OCI-LY1 (cell line): ENCODE data around the gene DCHS1.

ENCODE experiments used
- H2AFZ ChIP-seq: fragments of 200-600 bp; sonication (generic), shearing (Covaris generic); 2 replicates; pipeline ENCODE4 v1.6.0; 2014; ENCODE audit warnings: antibody characterized with exemption, mild to moderate bottlenecking, low read length
- H3F3A ChIP-seq: fragments of 200-600 bp; sonication (generic), shearing (Covaris generic); 2 replicates; pipeline ENCODE4 v1.6.0; 2014; ENCODE audit warnings: mild to moderate bottlenecking, antibody characterized with exemption, low read length, moderate library complexity; ENCODE audit not compliant: insufficient read depth
- H3K27ac ChIP-seq: fragments of 200-600 bp; sonication (generic); 2 replicates; pipeline ENCODE4 v1.5.1; 2014; ENCODE audit warnings: low read length, mixed run types, mild to moderate bottlenecking, low read depth; ENCODE audit not compliant: poor library complexity, severe bottlenecking
- H3K27me3 ChIP-seq: fragments of 200-600 bp; sonication (generic); 2 replicates; pipeline ENCODE4 v1.6.0; 2014; ENCODE audit warnings: antibody characterized with exemption, mild to moderate bottlenecking, low read length, moderate library complexity; ENCODE audit not compliant: insufficient read depth
- H3K36me3 ChIP-seq: fragments of 200-600 bp; sonication (generic); 2 replicates; pipeline ENCODE4 v1.6.1; 2014; ENCODE audit warnings: mild to moderate bottlenecking, antibody characterized with exemption, low read length, moderate library complexity, mixed read lengths; ENCODE audit not compliant: insufficient read depth
- H3K4me1 ChIP-seq: fragments of 200-600 bp; sonication (generic); 2 replicates; pipeline ENCODE4 v1.5.1; 2014; ENCODE audit warnings: mild to moderate bottlenecking, low read length, moderate library complexity; ENCODE audit not compliant: insufficient read depth, severe bottlenecking
- H3K4me2 ChIP-seq: fragments of 200-600 bp; sonication (generic), shearing (Covaris generic); 2 replicates; pipeline ENCODE4 v1.6.1; 2014; ENCODE audit warnings: low read length
- H3K4me3 ChIP-seq: fragments of 200-600 bp; sonication (generic); 2 replicates; pipeline ENCODE4 v1.5.1; 2014; ENCODE audit warnings: low read length, low read depth, mild to moderate bottlenecking, mixed read lengths; ENCODE audit not compliant: poor library complexity, severe bottlenecking
- H3K79me2 ChIP-seq: fragments of 200-600 bp; shearing (Covaris generic); 2 replicates; pipeline ENCODE4 v1.6.1; 2016; ENCODE audit warnings: mixed run types, low read length, mixed read lengths; ENCODE audit not compliant: insufficient read depth
- H3K9ac ChIP-seq: fragments of 200-600 bp; sonication (generic), shearing (Covaris generic); 2 replicates; pipeline ENCODE4 v1.6.1; 2014; ENCODE audit warnings: mild to moderate bottlenecking, low read length, mixed read lengths
- H3K9me2 ChIP-seq: fragments of 200-600 bp; sonication (generic), shearing (Covaris generic); 2 replicates; pipeline ENCODE4 v1.6.1; 2014; ENCODE audit warnings: low read depth, mild to moderate bottlenecking, low read length, mixed read lengths
- H3K9me3 ChIP-seq: fragments of 200-600 bp; shearing (Covaris generic); 2 replicates; pipeline ENCODE4 v1.6.1; 2014; ENCODE audit warnings: low read length, mixed read lengths
- H4K20me1 ChIP-seq: fragments of 200-600 bp; sonication (generic), shearing (Covaris generic); 2 replicates; pipeline ENCODE4 v1.6.0; 2016; ENCODE audit warnings: mild to moderate bottlenecking, low read length; ENCODE audit not compliant: insufficient read depth
- CTCF ChIP-seq: fragments of 200-600 bp; sonication (generic), shearing (Covaris generic); IDR thresholded peaks from 2 replicates; pipeline ENCODE4 v1.5.1; 2017; ENCODE audit warnings: mild to moderate bottlenecking, antibody characterized with exemption, low read length, moderate library complexity, mixed read lengths
- EZH2 ChIP-seq: fragments of 200-600 bp; sonication (generic), shearing (Covaris generic); IDR thresholded peaks from 2 replicates; pipeline ENCODE4 v1.8.0; 2017; ENCODE audit warnings: borderline replicate concordance, mixed run types, mild to moderate bottlenecking, antibody characterized with exemption, low read length, moderate library complexity, mixed read lengths

DCHS1 gene

GRCh38 chr11:6607190-6607795 is 48.3 kb downstream of the DCHS1 start:
- Histone ChIP-seq H3F3A (peaks cover 4% of the 10 kb centered on the region; the same call in 1 of the 2 replicates), H3K9ac (no peak overlapping the region; the same call in 1 of the 2 replicates), H3K4me1 (peaks cover 51% of the 10 kb centered on the region), H3K9me2 (no peaks in the 10 kb centered on the region), H3K27me3 (no peaks in the 10 kb centered on the region), H3K4me3 (peak overlapping the region; percentile 7), H3K9me3 (no peaks in the 10 kb centered on the region), H2AFZ (no peak overlapping the region), H4K20me1 (no peaks in the 10 kb centered on the region), H3K36me3 (peaks cover 41% of the 10 kb centered on the region), H3K27ac (peak overlapping the region; percentile 58), H3K4me2 (peak overlapping the region; percentile 45), H3K79me2 (peaks cover 11% of the 10 kb centered on the region)
- TF ChIP-seq EZH2 = no peak
- no peak for TF ChIP-seq CTCF

- H3K9ac ChIP-seq = peak overlapping the region; percentile 16; the same call in 1 of the 2 replicates
- no peaks in the 10 kb centered on the region for H3K27me3 ChIP-seq
- H3K9me2 ChIP-seq = no peaks in the 10 kb centered on the region
- H3K27ac ChIP-seq = peak overlapping the region; percentile 58
- H3K9me3 ChIP-seq = no peaks in the 10 kb centered on the region
- H3K4me2 ChIP-seq = peak overlapping the region; percentile 45
- peaks cover 41% of the 10 kb centered on the region for H3K36me3 ChIP-seq
- no peak overlapping the region for H2AFZ ChIP-seq
- peaks cover 4% of the 10 kb centered on the region; the same call in 1 of the 2 replicates for H3F3A ChIP-seq
- peaks cover 57% of the 10 kb centered on the region for H3K4me1 ChIP-seq
- peak overlapping the region; percentile 7 for H3K4me3 ChIP-seq
- H4K20me1 ChIP-seq = no peaks in the 10 kb centered on the region
- H3K79me2 ChIP-seq = peaks cover 17% of the 10 kb centered on the region
- TF ChIP-seq CTCF = no peak
- no peak for TF ChIP-seq EZH2
These were observed 49.0 kb downstream of the DCHS1 start for GRCh38 chr11:6606471-6607189.

GRCh38 chr11:6604790-6605189 is 50.8 kb downstream of the DCHS1 start:
- no peaks in the 10 kb centered on the region for H4K20me1 ChIP-seq
- H3K79me2 ChIP-seq = peaks cover 19% of the 10 kb centered on the region
- H3K9ac ChIP-seq = peak overlapping the region; percentile 93
- peak overlapping the region; percentile 58 for H3K27ac ChIP-seq
- H3K27me3 ChIP-seq = no peaks in the 10 kb centered on the region
- H3K9me2 ChIP-seq = no peaks in the 10 kb centered on the region
- peaks cover 4% of the 10 kb centered on the region; the same call in 1 of the 2 replicates for H3F3A ChIP-seq
- H3K36me3 ChIP-seq = peaks cover 44% of the 10 kb centered on the region
- H3K4me3 ChIP-seq = peak overlapping the region; percentile 71
- H2AFZ ChIP-seq = no peak overlapping the region
- peaks cover 48% of the 10 kb centered on the region for H3K4me1 ChIP-seq
- TF ChIP-seq EZH2 = no peak
- no peak for TF ChIP-seq CTCF
- H3K4me2 ChIP-seq = peak overlapping the region; percentile 90
- no peaks in the 10 kb centered on the region for H3K9me3 ChIP-seq
